ENCODE measurements around the gene NOXA1. TPM values are rescaled to one million over a fixed set of nuclear protein-coding genes. Genes with fewer than 3 reads are reported as not detected.
A peak's percentile ranks its signal among the peaks of the same experiment; 100 is the strongest.
"Not testable (repeated sequence)": the region's sequence is repeated elsewhere in the genome, so short reads cannot be mapped to it uniquely, and the experiment has no call there.

Gene NOXA1, protein sequence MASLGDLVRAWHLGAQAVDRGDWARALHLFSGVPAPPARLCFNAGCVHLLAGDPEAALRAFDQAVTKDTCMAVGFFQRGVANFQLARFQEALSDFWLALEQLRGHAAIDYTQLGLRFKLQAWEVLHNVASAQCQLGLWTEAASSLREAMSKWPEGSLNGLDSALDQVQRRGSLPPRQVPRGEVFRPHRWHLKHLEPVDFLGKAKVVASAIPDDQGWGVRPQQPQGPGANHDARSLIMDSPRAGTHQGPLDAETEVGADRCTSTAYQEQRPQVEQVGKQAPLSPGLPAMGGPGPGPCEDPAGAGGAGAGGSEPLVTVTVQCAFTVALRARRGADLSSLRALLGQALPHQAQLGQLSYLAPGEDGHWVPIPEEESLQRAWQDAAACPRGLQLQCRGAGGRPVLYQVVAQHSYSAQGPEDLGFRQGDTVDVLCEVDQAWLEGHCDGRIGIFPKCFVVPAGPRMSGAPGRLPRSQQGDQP
- total RNA-seq = 6.0 TPM

DNA sequence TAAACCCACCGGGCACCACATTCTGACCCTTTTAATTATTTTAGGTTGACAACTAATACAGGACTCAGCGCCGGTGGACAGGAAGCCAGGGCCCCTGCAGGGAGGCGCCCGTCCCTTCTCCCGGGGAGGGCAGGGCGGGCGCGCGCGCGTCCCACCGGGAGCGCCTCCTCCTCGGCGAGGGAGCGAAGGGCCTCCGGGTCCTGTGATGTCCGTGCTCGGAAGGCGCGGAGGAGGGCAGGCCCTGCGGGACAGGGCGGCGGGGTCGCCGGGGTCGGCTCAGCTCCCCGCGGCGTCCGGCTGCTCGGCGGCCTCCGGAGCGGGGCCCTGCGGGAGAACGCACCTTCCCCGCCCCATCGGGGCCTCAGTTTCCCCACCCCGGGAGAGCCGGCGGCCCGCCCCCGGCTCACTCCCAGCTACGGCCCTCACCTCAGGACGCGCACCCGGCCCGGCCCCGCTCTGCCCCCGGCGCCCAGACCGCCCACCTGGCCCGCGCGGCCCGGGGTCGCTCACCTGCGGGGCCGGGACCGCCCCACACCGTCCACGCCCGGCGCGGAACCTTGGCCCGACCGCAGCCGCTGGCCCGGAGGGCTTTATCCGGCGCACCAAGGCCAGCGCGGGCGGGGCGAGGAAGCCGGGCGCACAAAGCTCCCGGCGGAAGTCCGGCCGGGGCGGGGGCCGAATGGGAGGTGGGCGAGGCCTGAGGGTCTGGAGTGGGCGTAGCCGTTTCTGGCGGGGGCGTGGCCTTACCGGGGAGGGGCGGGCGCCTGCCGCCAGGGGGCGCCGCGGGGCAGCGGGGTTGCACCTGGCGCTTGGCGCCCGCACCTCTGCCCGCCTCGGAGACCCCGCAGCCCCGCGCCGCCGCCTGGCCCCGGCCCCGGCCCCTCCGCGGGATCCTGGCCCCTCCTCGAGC, at the start of gene NOXA1, which contains the start of gene EXD3:
Gene NOXA1, plus strand, starts transcription at position 790 of the 910 bp plus-strand sequence. CDS start 137 bp downstream, outside the sequence.
Gene EXD3, minus strand, starts transcription at position 559 of the 910 bp plus-strand sequence. CDS start 27,805 bp downstream, outside the sequence.
- DNase-seq (ENCODE audit: low spot score) (peak; percentile 95), ATAC-seq (peak; percentile 95)

DNA sequence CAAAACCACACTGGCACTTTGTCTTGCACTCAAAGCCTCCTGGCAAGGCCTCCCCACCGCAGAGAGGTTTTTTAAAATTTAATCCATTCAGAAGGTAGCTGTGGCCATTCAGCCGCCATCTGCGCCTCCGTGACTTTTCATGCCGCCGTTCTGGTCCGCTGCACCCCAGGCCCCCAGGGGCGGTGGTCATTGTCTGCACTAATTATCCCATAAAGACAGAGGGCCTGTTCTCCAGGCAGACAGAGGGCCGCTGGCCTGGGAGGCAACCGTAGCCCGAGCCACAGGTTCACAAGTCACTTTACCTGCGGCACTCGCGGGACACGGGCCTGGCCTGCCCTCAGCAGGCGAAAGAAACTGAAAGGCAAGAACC, 49.6 kb upstream of the NOXA1 start:
- DNase-seq (ENCODE audit: low spot score) = no peak
- ATAC-seq = no peak

DNA sequence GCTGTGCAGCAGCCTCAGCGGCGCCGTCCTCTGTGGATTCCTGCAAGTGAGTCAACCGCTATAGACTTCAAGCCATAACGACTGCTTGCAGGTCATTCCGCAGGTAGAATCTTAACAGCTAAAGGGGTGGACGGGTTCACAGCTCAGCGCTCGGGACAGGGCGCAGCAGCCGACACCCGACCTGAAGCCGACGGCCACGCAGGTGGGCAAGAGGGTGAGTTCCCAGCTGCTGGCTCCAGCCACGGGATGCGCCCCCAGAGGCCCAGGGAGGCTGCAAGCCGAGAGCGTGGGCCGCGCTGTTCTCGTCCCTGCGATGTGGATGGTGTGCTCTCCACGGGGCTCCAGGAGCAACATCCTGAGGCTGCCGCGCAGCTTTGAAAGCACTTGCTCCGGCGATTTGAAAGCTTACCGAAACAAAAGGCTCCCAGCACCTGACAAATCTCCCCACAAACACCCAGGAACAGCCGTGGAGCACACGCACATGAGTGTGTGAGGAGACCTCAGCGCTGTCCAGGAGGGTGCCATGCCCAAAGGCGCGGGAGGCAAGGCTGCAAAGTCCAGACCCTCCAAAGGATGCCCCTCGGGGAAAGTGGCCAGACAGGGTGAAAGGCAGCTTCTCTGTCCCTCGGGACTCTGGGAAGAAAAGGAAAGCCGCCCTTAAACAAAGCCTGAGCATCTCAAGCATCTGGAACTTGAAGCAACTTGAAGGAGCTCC, 48.9 kb upstream of the NOXA1 start:
- no peak for DNase-seq (ENCODE audit: low spot score)
- ATAC-seq = no peak

DNA sequence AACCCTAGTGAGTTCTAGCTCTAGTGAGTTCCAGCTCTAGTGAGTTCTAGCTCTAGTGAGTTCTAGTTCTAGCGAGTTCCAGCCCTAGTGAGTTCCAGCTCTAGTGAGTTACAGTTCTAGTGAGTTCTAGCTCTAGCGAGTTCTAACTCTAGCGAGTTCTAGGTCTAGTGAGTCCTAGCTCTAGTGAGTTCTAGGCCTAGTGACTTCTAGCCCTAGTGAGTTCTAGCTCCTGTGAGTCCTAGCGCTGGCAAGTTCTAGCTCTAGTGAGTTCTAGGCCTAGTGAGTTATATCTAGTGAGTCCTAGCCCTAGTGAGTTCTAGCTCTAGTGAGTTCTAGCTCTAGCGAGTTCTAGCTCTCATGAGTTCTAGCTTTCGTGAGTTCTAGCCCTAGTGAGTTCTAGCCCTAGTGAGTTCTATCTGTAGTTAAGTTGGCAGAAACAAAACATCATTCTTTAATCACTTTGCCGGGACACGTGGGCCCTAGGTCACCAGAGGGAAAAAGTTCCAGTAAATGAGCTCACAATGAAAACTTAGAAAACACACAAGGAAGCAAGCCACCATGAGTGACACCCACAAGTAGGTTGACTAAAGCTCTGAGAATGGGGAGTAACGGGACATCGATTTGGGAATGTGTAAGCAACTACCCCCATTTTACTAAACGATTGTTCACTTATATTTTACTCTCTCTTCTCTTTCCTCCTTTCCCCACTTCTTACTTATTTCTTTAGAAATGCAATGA, 47.7 kb upstream of the NOXA1 start:
- DNase-seq (ENCODE audit: low spot score) = no peak
- no peak for ATAC-seq

DNA sequence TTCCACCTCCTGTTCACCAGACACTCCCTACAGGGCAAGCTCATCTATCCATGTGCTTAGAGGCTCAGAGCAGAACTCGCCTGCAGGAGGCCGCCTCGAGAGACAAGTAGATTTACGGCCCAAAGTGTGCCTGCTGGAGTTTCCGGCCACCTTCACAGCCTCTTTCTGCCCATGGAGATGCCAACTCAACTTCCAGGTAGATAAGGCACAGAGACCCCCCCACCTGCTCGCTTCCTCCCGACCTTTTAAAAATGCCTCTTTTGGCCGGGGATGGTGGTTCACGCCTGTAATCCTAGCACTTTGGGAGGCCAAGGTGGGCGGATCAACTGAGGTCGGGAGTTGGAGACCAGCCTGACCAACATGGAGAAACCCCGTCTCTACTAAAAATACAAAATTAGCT, 46.8 kb upstream of the NOXA1 start:
- DNase-seq (ENCODE audit: low spot score) (no peak), ATAC-seq (no peak)

DNA sequence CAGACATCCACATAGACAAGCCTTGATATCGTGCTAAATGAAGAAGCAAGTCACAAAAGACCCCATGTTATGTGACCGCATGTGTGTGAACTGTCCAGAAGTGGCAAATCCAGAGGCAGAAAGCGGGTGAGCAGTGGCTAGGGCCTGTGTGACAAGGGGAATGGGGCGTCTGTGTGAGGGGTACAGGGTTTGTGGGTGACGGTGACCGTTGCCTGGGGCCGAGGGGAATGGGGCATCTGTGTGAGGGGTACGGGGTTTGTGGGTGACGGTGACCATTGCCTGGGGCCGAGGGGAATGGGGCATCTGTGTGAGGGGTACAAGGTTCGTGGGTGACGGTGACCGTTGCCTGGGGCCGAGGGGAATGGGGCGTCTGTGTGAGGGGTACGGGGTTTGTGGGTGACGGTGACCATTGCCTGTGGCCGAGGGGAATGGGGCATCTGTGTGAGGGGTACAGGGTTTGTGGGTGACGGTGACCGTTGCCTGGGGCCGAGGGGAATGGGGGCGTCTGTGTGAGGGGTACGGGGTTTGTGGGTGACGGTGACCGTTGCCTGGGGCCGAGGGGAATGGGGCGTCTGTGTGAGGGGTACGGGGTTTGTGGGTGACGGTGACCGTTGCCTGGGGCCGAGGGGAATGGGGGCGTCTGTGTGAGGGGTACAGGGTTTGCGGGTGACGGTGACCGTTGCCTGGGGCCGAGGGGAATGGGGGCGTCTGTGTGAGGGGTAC, 44.3 kb upstream of the NOXA1 start:
- ATAC-seq; DNase-seq (ENCODE audit: low spot score): not testable (repeated sequence)

DNA sequence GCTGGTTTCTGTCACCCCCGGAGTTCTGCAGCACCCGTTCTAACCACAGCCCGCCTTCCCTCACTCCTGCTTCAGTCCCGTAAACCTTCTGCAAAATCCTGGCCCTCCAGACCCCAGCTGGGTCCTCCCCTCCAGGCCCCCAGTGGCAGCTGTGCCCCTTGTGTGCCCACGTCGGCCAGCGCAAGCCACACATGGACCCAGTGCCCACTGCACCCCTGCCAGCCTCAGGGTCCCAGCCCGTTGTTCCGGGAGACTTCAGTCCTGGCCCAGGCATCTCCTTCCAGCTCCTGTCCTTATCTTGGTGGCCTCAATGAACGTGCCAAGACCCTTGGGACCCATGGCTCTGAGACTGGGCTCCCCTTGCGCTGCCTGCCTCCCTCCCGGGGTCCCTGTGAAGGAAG, 43.4 kb upstream of the NOXA1 start:
- no peak for DNase-seq (ENCODE audit: low spot score)
- ATAC-seq = no peak

DNA sequence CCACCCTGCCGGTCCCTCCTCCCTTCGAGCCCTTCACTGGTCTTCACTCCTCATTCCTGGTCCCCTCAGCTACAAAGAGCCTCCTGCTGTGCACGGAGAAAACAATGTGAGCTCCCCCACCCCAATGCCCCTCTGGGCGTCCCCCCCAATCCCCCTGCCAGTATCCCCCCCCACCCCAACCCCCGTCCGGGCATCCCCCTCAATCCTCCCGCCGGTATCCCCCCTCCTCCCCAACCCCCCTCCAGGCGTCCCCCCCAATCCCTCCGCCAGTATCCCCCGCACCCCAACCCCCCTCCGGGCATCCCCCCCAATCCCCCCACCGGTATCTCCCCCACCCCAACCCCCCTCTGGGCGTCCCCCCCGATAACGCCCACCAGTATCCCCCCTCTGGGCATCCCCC, 43.0 kb upstream of the NOXA1 start:
- DNase-seq (ENCODE audit: low spot score) (no peak), ATAC-seq (no peak)

DNA sequence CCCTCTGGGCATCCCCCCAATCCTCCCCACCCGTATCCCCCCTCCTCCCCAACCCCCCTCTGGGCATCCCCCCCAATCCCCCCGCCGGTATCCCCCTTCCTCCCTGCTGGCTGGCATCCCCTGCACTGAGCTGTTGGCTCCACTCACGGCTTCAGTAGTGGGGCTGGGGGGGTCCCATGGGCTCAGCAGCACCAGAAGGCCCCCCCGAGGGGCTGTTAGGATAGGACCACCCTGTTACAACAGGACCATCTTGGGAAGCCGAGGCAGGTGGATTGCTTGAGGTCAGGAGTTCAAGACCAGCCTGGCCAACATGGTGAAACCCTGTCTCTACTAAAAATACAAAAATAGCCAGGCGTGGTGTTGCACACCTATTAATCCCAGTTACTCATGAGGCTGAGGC, 42.6 kb upstream of the NOXA1 start:
- no peak for ATAC-seq
- no peak for DNase-seq (ENCODE audit: low spot score)

DNA sequence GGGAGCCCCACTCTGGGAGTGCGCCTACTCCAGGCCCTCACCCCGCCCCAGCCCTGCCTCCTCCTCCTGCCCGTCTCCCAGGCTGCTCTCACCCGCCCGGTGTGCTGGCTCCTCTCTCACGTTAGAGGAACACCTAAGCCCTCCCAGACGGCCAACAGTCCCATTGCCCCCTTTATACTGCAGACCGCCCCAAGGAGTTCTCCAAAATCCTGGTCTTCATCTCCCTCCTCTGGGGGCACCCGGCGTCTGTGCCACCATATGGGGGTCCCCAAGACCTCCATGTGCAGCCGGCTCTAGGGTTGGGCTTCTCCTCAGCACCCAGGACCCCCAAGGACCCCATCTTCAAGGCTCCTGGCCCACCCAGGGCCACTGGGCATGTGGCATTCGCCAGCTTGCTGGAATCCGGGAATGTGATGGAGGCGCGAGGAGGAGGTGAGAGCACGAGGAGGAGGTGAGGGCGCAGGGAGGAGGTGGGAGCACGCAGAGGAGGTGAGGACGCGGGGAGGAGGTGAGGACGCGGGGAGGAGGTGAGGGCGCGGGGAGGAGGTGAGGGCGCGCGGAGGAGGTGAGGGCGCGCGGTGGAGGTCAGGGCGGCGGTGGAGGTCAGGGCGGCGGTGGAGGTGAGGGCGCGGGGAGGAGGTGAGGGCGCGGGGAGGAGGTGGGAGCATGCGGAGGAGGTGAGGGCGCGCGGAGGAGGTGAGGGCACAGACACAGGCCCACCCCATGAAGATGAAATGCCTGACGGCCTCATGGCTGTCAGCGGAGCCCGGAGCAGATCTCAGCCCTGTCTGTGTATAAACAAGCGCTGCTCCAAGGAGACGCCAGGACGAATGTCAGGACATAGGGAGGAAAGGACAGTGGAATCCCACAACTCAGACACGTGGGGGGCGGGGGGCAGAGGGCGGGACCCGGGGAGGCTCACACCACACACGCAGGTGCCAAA, 41.4 kb upstream of the NOXA1 start:
- ATAC-seq = peak; percentile 12
- no peak for DNase-seq (ENCODE audit: low spot score)

DNA sequence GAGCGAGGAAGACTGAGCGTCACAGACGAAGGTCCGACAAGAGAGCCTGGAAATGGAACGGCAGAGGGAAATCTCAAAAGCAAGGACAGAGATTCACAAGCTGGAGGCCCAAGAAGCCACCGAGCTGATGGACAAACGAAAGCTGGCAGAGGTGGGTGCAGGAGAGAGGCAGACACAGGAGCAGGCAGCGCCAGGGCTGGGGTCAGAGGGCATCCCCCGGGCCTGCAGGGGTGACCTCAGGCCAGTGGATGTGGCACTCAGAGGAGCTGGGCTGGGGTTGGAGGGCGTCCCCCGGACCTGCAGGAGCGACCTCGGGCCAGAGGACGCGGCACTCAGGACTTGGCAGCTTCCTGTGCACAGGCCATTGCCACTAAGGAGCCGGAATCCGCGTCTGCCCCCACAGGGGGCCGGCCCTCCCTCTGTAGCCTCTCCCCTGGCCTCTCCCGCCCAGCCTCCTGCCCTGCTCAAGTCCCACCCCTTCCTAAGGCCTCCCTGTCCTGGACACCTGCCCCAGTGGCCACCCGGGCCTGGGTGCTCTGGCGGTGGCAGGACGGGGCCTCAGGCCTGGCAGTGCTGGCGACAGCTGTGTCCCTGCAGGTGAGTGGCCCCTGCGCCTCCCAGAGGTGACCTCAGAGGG, 40.6 kb upstream of the NOXA1 start:
- DNase-seq (ENCODE audit: low spot score) (no peak), ATAC-seq (peak; percentile 34)

DNA sequence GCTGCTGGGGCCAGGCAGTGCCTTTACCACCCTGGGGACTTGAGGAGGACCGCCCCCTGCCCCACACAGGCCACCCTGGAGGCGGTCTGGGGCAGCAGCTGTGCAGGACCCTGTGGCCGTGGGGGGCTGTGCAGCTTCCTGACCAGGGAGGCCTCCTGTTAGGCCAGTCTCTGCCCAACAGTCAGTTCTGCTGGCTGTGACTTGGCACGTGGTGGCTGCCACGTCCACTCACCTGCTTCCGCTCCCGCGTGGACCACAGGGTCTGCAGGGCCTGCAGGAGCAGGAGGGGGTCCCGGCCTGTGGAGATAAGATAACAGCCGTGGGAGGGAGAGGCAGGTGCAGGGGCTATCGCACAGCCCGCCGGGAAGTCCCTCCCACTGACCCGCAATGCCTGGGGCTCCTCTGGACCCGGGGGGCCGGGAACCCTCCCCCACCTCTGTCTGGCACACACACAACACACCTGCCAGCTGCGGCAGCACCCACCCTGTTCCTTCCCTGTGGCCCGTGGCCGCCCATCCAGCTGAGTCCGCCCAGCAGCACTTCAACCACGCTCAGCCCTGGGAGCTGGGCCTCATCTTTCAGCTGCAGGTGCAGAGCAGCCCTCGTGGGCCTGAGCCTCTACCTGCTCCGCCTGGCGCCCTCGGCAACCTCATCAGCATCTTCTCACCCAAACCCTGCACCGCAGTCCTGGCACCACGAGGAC, 40.0 kb upstream of the NOXA1 start:
- DNase-seq (ENCODE audit: low spot score) = no peak

DNA sequence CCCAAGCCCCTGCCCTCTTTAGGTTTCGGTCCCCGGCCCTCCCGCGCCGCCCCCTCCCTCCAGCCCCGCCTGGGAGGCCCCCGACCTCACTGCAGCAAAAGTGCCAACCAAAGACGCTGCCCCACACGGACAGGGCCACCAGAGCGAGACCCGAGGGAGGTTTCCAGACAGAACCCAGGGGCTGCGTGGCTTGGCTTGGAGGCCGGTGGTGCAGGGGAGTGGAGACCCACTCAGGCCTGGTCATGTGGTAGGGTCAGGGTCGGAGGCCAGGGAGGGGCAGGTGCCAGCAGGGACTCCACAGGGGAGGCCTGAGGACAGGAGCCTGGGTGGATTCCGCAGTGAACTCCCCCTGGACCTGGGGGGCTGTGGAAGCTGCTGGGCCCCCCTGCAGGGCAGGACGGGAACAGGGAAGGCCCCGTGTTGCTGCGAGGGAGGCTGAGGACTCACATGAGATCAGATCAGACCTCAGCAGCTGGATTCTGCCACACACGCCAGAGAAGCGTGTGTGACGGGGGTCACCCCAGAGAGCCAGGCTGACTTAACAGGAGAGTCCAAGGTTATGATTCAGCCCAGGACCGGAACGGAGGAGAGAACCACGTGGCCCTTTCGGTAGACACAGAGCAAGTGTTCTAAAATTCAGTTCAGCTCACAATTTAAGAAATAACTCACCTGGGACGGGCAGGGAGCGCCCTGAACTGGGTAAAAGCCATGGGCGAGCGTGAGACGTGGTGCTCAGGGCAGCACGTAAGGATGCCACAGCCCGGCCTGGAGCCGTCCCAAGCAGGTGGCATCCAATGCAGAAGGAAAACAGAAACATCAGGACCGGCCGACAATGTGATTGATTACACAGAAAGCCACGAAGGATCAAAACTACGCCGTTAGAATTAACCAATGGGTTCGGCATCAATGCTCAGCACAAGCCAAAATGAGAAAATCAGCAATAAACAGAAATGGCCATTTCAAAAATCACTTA, 39.1 kb upstream of the NOXA1 start:
- DNase-seq (ENCODE audit: low spot score) (no peak), ATAC-seq (no peak)

More for the DNA sequence above, 40.0 kb upstream of the NOXA1 start:
- no peak for ATAC-seq

DNA sequence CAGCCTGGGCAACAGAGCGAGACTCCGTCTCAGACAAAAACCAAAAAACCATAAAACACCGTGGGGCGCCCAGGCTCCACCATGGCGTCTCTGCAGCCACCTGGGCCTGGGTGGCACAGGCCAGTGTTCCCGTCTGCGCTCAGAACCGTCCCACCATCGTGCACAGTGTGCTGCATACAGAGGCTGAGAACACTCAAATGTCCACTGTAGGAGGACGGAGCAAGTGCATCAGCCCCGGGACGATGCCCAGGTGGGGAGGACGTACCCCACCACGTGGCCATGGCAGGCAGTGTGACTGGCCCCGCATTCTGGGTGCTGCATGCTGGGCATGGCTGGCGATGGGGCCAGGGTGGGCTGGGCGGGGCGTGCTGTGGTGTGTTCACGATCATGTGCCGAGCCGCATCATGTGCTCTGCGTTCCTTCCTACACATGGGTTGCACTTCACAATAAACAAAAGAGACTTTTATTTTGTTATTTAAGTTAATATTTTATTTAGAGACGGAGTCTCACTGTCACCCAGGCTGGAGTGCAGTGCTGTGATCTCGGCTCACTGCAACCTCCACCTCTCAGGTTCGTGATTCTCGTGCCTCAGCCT, 38.0 kb upstream of the NOXA1 start:
- no peak for DNase-seq (ENCODE audit: low spot score)
- no peak for ATAC-seq

DNA sequence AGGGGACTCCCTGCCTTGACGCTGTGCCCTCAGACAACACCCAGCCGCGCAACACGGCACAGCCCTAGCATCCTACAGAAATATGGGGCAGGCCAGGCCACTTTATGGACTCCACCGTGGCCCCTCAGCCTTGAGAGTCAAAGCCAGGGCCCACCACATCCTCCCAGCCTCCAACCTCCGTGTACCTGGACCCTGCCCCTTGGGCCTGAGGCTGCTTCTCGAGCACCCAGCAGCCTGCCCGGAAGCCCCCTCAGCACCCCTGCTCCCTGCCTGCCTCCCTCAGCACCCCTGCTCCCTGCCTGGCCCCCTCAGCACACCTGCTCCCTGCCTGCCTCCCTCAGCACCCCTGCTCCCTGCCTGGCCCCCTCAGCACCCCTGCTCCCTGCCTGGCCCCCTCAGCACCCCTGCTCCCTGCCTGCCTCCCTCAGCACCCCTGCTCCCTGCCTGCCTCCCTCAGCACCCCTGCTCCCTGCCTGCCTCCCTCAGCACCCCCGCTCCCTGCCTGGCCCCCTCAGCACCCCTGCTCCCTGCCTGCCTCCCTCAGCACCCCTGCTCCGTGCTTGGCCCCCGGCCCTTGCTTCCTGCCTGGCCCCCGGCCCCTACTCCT, 36.6 kb upstream of the NOXA1 start:
- not testable (repeated sequence) for DNase-seq (ENCODE audit: low spot score); ATAC-seq

Data from left lobe of liver (tissue), 2 donors.